Measurements from ENCODE around the gene NPC2.

- TF ChIP-seq, protein P1, sequence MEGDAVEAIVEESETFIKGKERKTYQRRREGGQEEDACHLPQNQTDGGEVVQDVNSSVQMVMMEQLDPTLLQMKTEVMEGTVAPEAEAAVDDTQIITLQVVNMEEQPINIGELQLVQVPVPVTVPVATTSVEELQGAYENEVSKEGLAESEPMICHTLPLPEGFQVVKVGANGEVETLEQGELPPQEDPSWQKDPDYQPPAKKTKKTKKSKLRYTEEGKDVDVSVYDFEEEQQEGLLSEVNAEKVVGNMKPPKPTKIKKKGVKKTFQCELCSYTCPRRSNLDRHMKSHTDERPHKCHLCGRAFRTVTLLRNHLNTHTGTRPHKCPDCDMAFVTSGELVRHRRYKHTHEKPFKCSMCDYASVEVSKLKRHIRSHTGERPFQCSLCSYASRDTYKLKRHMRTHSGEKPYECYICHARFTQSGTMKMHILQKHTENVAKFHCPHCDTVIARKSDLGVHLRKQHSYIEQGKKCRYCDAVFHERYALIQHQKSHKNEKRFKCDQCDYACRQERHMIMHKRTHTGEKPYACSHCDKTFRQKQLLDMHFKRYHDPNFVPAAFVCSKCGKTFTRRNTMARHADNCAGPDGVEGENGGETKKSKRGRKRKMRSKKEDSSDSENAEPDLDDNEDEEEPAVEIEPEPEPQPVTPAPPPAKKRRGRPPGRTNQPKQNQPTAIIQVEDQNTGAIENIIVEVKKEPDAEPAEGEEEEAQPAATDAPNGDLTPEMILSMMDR (conservative IDR thresholded peaks at IDR 0.05; ENCODE audit: low read depth, low read length), result no peak
- TF ChIP-seq EZH2 (IDR thresholded peaks at IDR 0.05; ENCODE audit: low read length, unreplicated experiment), result no peak
- no peak for TF ChIP-seq EZH2phosphoT487 (IDR thresholded peaks at IDR 0.05; ENCODE audit: borderline replicate concordance, low read length)
Observed at GRCh38 chr14:74492776-74493342, at the start of gene NPC2.
